ENCODE measurements around the gene ADAMTS3.

ADAMTS3 gene

GRCh38 chr4:72568959-72569718 lies at the start of gene ADAMTS3:
ADAMTS3 (minus strand) TSS chr4:72569221; CDS start chr4:72568762, 459 bp downstream.
- peak; percentile 58 for DNase-seq (ENCODE audit: low read depth)

DNA sequence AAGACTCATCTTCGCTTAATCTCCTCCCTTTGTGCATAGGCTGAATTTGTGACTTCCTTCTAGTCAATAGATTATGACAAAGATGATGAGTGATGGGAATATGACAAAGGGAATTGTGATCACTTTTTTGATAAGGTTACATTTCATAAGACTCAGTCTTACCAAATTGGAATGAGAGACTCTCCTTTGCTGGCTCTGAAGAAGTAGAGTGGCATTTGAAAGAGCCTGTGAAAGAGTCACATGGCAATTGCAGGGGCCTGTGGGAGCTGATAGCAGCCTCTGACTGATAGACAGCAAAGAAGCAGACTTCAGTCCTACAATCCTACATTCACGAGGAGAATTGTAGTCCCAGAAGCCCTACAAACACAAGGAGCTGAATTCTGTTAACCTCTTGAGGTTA lies 44.9 kb upstream of the ADAMTS3 start:
- DNase-seq (ENCODE audit: low read depth) = peak; percentile 1

- no peak for DNase-seq (ENCODE audit: low read depth)
Observed at GRCh38 chr4:72606751-72607150, 37.7 kb upstream of the ADAMTS3 start.

GRCh38 chr4:72604324-72604723 lies 35.3 kb upstream of the ADAMTS3 start:
- DNase-seq (ENCODE audit: low read depth) = peak; percentile 9

DNA sequence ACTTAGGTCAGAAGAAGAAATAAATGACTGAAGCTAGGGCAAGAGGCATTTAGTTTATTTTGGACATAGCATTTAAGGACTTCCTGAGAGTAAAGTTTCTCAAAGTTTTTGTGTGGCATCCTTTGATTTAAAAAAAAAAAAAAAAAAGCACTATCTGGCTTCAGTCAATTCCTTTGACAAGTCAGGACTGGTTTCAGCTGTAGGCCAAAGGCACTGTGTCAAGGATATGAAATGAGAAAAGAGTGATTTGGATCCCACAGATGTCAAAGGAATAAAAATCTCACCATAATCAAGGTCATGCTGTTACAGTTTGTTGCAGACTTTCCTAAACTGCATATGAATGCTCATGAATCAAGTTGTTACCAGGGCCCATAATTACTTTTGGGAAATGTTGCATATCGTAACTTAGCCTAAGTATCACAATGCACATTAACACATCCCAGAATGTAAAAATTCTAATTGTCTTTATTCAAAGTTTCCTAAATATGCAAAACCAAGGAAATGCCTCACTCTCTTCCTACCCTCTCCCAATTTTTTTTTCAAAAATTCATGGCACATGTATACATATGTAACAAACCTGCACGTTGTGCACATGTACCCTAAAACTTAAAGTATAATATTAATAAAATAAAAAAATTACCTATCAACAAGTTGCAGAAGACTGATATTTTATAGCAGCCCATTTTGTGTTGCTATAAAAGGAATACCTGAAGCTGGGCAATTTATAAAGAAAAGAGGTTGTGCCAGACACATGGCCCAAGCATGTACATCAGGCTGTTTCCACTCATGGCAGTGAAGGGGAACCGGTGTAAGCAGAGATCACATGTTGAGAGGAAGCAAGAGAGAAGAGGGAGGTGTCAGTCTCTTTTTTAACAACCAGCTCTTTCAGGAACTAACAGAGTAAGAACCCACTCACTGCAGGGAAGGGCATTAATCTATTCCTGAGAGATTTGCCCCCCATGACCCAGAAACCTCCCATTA lies 33.7 kb upstream of the ADAMTS3 start:
- no peak for DNase-seq (ENCODE audit: low read depth)

GRCh38 chr4:72591547-72592454 lies 22.8 kb upstream of the ADAMTS3 start:
- peak; percentile 30 for DNase-seq (ENCODE audit: low read depth)

GRCh38 chr4:72587334-72587733 lies 18.3 kb upstream of the ADAMTS3 start:
- no peak for DNase-seq (ENCODE audit: low read depth)

GRCh38 chr4:72582853-72583252 lies 13.8 kb upstream of the ADAMTS3 start:
- no peak for DNase-seq (ENCODE audit: low read depth)

DNA sequence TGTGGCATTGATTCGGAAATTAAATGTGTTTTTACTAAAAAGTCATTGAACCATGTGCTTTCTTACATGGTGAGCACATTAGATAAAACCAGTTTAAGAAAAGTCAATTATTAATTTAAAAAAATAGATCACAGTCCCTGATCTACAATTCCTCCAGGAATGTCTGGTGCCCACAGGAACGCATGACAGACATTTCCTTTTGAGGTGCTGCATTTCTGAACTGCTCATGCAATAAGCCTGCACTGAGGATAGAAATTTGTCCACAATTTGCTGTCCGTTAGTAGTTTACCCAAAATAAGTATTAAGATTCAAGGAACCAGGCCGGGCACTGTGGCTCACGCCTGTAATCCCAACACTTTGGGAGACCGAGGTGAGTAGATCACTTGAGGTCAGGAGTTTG lies 8.2 kb upstream of the ADAMTS3 start:
- no peak for DNase-seq (ENCODE audit: low read depth)

DNA sequence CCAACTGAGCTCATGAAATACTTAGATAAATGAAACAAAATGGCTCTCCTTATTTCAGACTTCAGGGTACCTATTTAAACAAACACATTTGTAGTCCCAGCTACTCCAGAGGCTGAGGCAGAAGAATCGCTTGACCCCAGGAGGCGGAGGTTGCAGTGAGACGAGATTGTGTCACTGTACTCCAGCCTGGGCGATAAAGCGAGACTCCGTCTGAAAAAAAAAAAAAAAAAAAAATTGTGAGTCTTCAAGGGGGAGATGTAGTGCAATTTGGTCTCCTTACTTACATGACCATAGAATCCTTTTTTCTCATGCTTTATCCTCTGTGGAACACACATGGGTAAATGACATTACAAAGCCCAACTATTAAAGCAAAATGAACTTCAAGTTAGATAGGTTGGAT lies 2.3 kb upstream of the ADAMTS3 start:
- DNase-seq (ENCODE audit: low read depth) = no peak

DNA sequence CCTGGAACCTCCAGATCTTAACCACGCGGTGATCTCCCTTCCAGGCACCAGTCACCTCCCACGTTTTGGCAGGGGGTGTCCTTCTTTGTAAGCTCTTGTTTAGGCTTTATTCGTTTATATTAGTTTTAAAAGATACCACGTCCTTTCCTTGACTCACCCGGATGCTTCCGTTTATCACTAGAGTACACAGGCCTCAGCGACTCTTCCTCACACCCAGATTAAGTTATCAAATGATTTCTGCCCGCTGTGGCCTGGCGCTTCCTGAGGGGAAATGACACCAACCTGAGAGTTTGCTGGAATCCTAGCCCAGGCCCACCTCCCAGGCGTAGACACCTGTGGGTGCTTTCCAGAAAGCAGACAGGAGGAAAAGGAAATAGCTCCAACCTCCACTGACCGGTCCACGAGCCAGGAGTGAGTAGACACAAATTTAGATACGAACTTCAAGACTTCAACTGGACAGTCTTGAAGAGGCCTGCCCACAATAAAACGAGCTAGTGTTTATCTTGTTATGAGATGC lies 756 bp upstream of the ADAMTS3 start:
- DNase-seq (ENCODE audit: low read depth) = peak; percentile 3

DNA sequence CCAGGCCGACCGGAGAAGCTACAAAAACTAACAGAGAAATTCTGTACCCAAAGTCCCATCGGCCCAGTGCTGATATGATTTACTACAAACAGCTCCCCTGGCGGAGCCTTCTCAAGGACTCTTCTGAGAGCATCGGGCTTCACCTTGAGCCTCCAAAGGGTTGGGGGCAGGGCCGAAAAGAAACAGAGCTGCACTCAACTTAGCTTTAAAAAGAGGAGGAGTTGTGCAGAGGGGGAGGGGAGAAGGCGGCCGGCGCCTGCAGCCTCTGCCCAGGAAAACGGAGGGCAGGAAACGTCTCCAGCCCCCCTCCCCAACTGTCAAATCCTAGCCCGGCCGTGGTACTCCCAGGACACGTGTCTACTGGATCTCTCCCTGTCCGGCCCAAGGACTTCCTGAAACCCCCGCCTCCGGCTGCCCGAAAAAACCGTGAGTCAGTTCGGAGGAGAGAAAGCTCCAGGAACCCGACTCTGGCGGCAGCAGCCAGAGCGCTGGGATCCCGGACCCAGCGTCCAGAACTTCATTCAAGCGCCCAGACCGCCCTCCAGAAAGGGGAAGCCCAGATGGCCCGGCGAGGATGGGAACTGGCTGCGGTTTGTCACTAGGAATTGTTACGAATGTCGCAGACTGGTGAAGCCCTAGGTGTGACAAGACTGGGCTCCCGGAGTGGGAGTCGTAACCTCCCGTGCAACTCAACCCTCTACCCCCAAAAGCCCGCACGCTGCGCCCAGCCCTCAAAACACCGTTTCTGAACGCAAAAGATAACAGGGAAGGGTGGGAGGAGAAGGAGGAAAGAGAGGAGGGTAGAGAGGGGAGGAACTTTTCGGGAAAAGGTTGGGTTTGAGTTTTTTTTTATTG lies 973 bp downstream of the ADAMTS3 start:
- DNase-seq (ENCODE audit: low read depth) = peak; percentile 71

DNA sequence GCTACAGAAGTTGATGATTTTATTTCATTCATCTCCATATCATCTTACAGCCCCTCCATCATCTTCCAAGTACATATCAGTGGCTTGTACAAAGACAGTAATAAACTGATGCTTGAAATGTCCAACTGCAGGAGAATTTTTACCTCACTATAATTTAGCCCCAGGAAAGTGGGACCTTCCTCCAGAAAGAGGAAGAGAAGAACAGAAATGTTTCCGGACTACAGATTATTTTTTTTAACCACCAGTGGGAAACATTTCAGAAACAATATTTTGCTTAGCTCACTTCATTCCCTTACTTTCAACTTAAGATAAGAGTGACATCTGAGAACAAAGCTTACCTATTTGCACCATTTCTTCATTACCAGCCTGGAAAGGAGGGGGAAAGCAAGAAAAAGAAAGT lies 2.0 kb downstream of the ADAMTS3 start:
- no peak for DNase-seq (ENCODE audit: low read depth)

- DNase-seq (ENCODE audit: low read depth) = no peak
Observed at GRCh38 chr4:72566464-72566972, 2.5 kb downstream of the ADAMTS3 start.

DNA sequence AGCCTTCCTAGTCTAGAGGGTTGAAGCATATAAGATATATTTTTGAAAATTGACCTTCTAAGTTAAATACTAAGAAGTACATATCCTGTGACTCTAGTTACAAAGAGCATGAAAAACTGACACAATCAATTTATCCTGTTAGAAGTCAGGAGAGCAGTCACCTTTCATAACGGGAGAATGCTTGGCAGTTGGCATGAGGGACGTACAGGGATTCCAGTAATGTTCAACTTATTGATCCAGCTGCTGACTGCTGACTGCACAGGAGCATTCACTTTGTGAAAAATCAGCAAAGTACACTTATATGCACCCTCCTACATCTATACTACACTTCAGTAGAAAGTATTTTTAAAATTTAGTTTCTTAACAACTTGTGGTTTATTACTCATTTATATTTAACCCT lies 4.2 kb downstream of the ADAMTS3 start:
- no peak for DNase-seq (ENCODE audit: low read depth)

DNA sequence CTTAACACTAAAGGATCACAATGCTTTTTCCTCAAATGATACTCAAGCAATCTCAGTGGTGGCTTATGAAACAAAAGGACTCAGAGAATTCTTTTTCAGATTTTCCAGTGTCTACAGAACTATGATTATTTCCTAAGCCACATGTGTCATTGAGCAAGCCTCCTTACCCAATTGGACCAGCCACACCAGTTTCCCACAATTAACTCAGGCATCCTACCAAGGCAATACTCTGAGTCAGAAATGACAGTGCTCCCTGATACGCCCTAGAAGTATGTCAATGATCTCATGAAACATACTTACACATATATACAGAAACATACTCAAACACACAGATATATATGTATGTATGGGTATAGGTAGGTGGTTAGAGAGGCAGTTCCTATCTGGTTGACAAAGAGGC lies 4.8 kb downstream of the ADAMTS3 start:
- peak; percentile 44 for DNase-seq (ENCODE audit: low read depth)

DNA sequence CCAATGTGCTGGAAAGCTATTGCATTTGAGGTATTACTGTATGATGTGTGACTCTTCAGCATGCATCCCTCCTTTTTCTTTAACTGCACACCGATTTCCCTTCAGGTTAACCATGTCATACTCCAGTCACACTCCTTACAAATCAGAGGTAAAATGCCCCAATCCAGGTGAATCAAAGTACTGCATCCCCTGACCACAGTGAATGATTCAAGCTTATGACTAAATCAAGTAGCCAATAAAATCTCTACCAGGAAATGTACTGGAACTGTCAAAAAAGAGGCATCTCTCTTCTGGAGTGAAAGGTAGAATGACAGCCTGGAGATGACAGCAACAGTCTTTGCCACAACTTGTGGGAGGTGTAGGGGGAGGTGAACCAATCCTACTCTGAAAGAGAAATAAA lies 10.4 kb downstream of the ADAMTS3 start:
- DNase-seq (ENCODE audit: low read depth) = no peak

- no peak for DNase-seq (ENCODE audit: low read depth)
Observed at GRCh38 chr4:72557021-72557420, 12.0 kb downstream of the ADAMTS3 start.

- no peak for DNase-seq (ENCODE audit: low read depth)
Observed at GRCh38 chr4:72555377-72555831, 13.6 kb downstream of the ADAMTS3 start.

DNA sequence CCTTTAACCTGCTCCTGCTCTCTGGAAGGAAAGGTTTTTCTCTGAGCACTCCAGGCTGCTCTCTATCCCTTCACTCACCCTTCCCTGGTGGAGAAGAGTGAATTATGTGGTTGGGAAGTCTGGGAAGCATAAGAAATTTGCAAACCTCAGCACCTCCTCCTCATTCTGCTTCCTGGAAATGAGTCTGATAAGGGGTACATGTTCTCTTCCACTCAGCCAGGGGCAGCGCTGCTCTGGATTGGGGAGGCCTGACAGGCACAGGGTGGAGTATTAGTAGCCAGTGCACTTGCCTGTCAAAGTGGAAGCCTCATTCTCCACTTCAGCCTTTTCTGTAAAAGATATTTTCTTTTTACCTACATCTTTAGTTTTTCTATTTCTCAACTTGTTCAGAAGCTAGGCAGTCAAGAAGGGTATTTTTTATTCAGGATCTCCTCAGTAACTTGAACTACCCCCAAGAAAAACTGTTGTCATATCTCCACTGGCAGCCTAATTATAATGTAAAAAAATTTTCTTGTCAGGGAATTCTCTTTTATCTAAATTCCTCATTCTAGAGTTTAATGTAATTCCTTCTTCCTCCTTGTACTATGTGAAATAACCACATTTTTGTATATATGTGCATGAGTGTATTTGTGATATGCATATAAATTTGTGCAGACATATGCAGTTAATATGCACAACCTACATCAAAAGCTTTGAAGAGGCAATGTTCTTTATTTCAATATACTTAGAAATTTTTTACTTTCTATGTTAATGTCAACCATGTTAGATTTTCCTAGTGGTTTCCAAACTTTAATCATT lies 15.3 kb downstream of the ADAMTS3 start:
- no peak for DNase-seq (ENCODE audit: low read depth)

Data from EH (cell line).